Measurements from ENCODE around the gene STX7.

The STX7 gene

DNA sequence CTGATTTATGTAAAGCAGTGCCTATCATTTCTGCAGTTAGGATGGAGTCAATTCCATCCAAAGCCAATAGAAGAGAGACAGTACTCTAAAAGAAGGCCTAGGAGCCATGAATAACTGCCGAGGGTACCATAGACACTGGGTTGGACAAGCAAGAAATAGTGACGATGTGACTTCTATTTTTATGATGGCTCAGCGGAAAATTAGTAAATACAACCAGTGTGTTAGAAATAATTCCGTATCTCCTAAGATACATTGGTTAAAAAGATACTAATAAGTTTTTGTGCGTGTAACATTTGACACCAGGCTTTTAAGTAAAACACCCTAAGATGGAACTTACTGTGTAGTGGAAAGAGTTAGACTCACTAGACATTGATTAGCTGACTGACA, 66.1 kb downstream of the STX7 start:
- Histone ChIP-seq H3K4me3 (ENCODE audit: low read depth, low read length, poor library complexity, severe bottlenecking) (no peak overlapping the region), H3F3A (ENCODE audit: insufficient read depth, low read length) (no peaks in the 10 kb centered on the region), H3K79me2 (ENCODE audit: insufficient read depth, low read length) (no peaks in the 10 kb centered on the region), H3K4me1 (ENCODE audit: insufficient read depth, low read length, severe bottlenecking) (no peaks in the 10 kb centered on the region), H3K9me3 (ENCODE audit: low read length) (0 out of 2 replicates have a peak, but pooled peaks cover 2% of the 10 kb centered on the region), H3K27me3 (ENCODE audit: insufficient read depth, low read length) (no peaks in the 10 kb centered on the region), H3K9ac (ENCODE audit: low read length) (no peak overlapping the region), H4K20me1 (ENCODE audit: insufficient read depth, low read length) (no peaks in the 10 kb centered on the region), H3K36me3 (ENCODE audit: insufficient read depth, low read length) (peaks cover 20% of the 10 kb centered on the region), H3K27ac (ENCODE audit: low read depth, low read length, poor library complexity, severe bottlenecking) (no peak overlapping the region), H3K9me2 (ENCODE audit: low read depth, low read length) (no peaks in the 10 kb centered on the region), H3K4me2 (ENCODE audit: low read length) (no peak overlapping the region), H2AFZ (ENCODE audit: low read length) (no peak overlapping the region)
- TF ChIP-seq EZH2 (IDR thresholded peaks at IDR 0.05; ENCODE audit: borderline replicate concordance, low read length) = no peak
- TF ChIP-seq, protein P1, sequence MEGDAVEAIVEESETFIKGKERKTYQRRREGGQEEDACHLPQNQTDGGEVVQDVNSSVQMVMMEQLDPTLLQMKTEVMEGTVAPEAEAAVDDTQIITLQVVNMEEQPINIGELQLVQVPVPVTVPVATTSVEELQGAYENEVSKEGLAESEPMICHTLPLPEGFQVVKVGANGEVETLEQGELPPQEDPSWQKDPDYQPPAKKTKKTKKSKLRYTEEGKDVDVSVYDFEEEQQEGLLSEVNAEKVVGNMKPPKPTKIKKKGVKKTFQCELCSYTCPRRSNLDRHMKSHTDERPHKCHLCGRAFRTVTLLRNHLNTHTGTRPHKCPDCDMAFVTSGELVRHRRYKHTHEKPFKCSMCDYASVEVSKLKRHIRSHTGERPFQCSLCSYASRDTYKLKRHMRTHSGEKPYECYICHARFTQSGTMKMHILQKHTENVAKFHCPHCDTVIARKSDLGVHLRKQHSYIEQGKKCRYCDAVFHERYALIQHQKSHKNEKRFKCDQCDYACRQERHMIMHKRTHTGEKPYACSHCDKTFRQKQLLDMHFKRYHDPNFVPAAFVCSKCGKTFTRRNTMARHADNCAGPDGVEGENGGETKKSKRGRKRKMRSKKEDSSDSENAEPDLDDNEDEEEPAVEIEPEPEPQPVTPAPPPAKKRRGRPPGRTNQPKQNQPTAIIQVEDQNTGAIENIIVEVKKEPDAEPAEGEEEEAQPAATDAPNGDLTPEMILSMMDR (IDR thresholded peaks at IDR 0.05; ENCODE audit: low read length) = no peak

DNA sequence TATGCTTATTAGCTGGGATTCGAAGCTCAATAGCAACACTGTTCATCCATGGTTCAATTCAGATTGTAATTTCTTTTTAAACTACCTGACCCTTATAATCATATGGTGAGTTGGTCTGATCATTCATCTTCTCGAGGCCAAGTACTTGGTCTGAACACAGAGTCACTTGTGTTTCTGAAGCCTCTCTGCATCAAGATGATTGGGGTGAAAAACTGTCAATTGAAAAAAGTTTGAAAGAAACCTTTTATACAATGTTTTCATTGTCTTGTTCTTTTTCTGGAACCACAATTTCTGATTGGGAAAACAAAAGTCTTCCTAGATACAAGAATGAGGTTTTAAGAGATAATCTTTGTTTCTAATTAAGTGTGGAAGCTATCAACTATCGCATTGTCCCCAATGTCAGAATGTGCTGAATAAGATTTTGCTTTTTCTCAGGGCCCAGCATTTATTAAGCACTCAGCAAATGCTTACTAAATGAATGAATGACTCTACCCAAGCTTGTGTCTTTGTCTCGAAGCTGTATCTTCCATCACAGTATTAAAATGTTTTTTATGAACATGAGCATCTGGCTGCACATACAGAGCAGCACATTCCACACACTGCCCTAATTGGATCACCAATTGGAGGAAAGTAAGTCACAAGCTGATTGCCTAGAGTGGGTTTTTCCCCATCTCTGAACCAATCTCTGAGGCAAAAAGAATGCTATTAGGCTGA, 66.6 kb downstream of the STX7 start:
- Histone ChIP-seq H2AFZ (ENCODE audit: low read length) (no peak overlapping the region), H3K79me2 (ENCODE audit: insufficient read depth, low read length) (no peaks in the 10 kb centered on the region), H3K9ac (ENCODE audit: low read length) (no peak overlapping the region), H3K9me2 (ENCODE audit: low read depth, low read length) (no peaks in the 10 kb centered on the region), H4K20me1 (ENCODE audit: insufficient read depth, low read length) (no peaks in the 10 kb centered on the region), H3K4me3 (ENCODE audit: low read depth, low read length, poor library complexity, severe bottlenecking) (no peak overlapping the region), H3K4me2 (ENCODE audit: low read length) (no peak overlapping the region), H3K27ac (ENCODE audit: low read depth, low read length, poor library complexity, severe bottlenecking) (no peak overlapping the region), H3K9me3 (ENCODE audit: low read length) (0 out of 2 replicates have a peak, but pooled peaks cover 2% of the 10 kb centered on the region), H3K36me3 (ENCODE audit: insufficient read depth, low read length) (peaks cover 15% of the 10 kb centered on the region), H3F3A (ENCODE audit: insufficient read depth, low read length) (no peaks in the 10 kb centered on the region), H3K4me1 (ENCODE audit: insufficient read depth, low read length, severe bottlenecking) (no peaks in the 10 kb centered on the region), H3K27me3 (ENCODE audit: insufficient read depth, low read length) (no peaks in the 10 kb centered on the region)
- TF ChIP-seq, protein P1 (IDR thresholded peaks at IDR 0.05; ENCODE audit: low read length) = no peak
- no peak for TF ChIP-seq EZH2 (IDR thresholded peaks at IDR 0.05; ENCODE audit: borderline replicate concordance, low read length)

DNA sequence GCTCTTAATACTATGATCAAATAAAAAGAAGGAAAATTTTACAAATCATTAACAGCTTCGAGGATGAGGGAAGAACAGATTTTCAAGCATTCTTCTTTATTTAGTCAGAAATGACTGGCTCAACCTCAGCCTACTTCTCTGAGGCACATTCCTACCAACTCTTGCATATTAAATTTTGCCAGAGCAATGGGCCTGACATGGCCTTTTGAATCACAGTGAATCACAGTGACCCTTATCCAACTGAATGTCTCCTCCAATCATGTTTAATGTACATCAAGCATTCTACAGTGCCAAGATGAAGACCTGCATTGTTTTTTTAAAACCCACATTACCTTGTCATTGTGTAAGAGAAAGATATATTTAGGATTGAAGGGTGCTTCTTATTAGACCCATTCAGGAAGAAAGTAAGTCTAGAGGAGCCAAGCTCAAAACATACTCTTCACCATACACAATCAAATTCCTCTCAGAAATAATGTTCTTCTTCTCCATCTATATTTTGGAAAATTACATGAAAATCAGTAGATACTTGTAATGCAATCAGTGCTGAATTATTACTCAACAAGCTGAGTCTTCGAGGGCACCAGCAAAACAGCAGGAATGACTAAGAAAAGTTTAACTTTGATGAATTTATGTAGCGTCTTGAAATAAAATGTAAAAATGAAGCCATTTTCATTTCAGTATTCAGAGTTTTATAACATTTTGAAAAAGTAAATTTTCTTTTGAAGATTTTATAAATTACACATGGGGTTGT, 67.5 kb downstream of the STX7 start:
- Histone ChIP-seq H3K4me3 (ENCODE audit: low read depth, low read length, poor library complexity, severe bottlenecking) (no peak overlapping the region), H3K4me1 (ENCODE audit: insufficient read depth, low read length, severe bottlenecking) (no peaks in the 10 kb centered on the region), H3F3A (ENCODE audit: insufficient read depth, low read length) (no peaks in the 10 kb centered on the region), H3K9me3 (ENCODE audit: low read length) (0 out of 2 replicates have a peak, but pooled peaks cover 2% of the 10 kb centered on the region), H3K9me2 (ENCODE audit: low read depth, low read length) (no peaks in the 10 kb centered on the region), H3K27me3 (ENCODE audit: insufficient read depth, low read length) (no peaks in the 10 kb centered on the region), H2AFZ (ENCODE audit: low read length) (no peak overlapping the region), H3K4me2 (ENCODE audit: low read length) (no peak overlapping the region), H3K79me2 (ENCODE audit: insufficient read depth, low read length) (no peaks in the 10 kb centered on the region), H3K27ac (ENCODE audit: low read depth, low read length, poor library complexity, severe bottlenecking) (no peak overlapping the region), H3K9ac (ENCODE audit: low read length) (no peak overlapping the region), H3K36me3 (ENCODE audit: insufficient read depth, low read length) (peaks cover 7% of the 10 kb centered on the region), H4K20me1 (ENCODE audit: insufficient read depth, low read length) (no peaks in the 10 kb centered on the region)
- TF ChIP-seq EZH2 (IDR thresholded peaks at IDR 0.05; ENCODE audit: borderline replicate concordance, low read length) = no peak
- TF ChIP-seq, protein P1 (IDR thresholded peaks at IDR 0.05; ENCODE audit: low read length) = no peak

Data from OCI-LY1 (cell line).